ENCODE data around the gene SCN5A. TPM values are rescaled to one million over a fixed set of nuclear protein-coding genes. Genes with fewer than 3 reads are reported as not detected.

The SCN5A gene
- total RNA-seq, 2 donors from 2014 or later: 4.5 to 5.6 TPM

DNA sequence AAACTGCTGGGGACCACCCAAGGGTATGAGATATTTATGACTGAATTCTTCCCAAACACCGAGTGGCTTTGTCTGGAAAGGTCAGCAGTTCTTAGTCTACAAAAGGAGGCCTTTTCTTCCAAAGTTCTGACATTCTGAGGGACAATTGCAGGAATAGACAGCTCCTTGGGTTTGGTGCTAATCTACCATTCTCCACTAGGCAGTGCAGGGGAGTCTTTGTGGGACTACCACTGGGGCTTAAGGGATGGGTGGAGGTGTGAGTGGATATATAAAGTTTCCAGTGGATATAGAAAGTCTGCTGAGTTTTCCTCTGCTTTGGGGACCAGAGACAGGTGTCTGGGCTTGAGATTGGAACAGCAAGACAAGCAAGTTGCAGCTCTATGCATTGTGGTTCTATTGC lies 90.6 kb downstream of the SCN5A start:
- 85 to 91% methylated on average over 1 of the region's 1 CpG for WGBS, 2 experiments (ENCODE audit: insufficient coverage in 1 of 2, insufficient read length in 1 of 2)
- DNase-seq: peak; percentile 17
- H3K4me1 ChIP-seq (ENCODE audit: control insufficient read depth, insufficient read depth, low read length): no peaks in the 10 kb centered on the region
- no peaks in the 10 kb centered on the region for H3K9me3 ChIP-seq (ENCODE audit: control insufficient read depth, low read length)
- H3K9me3 Mint-ChIP-seq: peaks cover 3% of the 10 kb centered on the region
- no peaks in the 10 kb centered on the region for H3K36me3 ChIP-seq (ENCODE audit: control insufficient read depth, insufficient read depth, low read length)
- no peak overlapping the region for H3K27ac ChIP-seq (ENCODE audit: low read depth, low read length)
- no peak overlapping the region for H3K4me3 Mint-ChIP-seq
- no peaks in the 10 kb centered on the region for H3K4me1 Mint-ChIP-seq
- no peak overlapping the region for H3K4me3 ChIP-seq (ENCODE audit: low read length)
- no peak overlapping the region for H3K27ac Mint-ChIP-seq
- TF ChIP-seq, protein P1, sequence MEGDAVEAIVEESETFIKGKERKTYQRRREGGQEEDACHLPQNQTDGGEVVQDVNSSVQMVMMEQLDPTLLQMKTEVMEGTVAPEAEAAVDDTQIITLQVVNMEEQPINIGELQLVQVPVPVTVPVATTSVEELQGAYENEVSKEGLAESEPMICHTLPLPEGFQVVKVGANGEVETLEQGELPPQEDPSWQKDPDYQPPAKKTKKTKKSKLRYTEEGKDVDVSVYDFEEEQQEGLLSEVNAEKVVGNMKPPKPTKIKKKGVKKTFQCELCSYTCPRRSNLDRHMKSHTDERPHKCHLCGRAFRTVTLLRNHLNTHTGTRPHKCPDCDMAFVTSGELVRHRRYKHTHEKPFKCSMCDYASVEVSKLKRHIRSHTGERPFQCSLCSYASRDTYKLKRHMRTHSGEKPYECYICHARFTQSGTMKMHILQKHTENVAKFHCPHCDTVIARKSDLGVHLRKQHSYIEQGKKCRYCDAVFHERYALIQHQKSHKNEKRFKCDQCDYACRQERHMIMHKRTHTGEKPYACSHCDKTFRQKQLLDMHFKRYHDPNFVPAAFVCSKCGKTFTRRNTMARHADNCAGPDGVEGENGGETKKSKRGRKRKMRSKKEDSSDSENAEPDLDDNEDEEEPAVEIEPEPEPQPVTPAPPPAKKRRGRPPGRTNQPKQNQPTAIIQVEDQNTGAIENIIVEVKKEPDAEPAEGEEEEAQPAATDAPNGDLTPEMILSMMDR (conservative IDR thresholded peaks at IDR 0.05): peak; percentile 41
- no peak overlapping the region for H3K9ac ChIP-seq (ENCODE audit: extremely low read depth, low read length, poor library complexity, severe bottlenecking)
- no peaks in the 10 kb centered on the region for H3K27me3 ChIP-seq (ENCODE audit: control insufficient read depth, insufficient read depth, low read length, poor library complexity, severe bottlenecking)
- H3K27me3 Mint-ChIP-seq (ENCODE audit: insufficient read depth): no peaks in the 10 kb centered on the region
- no peaks in the 10 kb centered on the region for H3K36me3 Mint-ChIP-seq (ENCODE audit: low read depth)

DNA sequence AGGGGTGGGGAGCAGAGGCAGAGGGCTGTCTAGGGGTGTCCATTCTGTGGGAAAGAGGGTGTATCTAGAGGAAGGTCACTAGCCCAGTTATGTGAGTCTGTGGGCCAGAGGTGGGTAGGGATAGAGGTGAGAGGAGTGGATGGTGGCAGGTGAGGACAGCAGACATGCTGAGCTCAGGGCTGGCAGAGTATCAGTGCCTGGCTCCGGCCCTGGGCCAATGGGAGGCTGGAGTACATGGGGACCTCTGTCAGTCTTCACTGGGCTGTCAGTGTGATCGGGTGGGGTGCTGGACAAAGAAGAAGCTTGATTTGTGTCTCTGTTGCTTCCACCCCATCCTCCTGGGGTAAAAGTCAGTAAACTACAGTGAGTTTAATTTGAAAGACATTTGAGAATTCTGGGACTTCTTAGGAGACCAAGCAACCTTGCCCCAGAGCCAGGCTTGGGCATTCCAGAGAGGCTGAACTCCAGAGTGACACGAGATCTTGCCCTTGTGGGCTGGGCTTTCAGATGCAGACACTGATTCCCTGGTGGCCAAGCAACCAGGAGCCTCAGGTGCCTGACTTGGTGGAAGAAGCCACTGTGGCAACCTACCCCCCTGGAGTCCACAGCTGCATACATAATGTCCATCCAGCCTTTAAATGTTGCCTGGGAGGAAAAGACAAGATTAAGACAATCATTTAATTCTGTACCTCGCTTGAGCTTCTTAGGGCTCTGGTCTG lies 92.7 kb downstream of the SCN5A start:
- Mint-ChIP-seq H3K36me3 (ENCODE audit: low read depth) (no peaks in the 10 kb centered on the region), H3K27ac (no peak overlapping the region), H3K4me1 (no peaks in the 10 kb centered on the region), H3K4me3 (no peak overlapping the region), H3K9me3 (peaks cover 3% of the 10 kb centered on the region), H3K27me3 (ENCODE audit: insufficient read depth) (no peaks in the 10 kb centered on the region)
- H3K27me3 ChIP-seq (ENCODE audit: control insufficient read depth, insufficient read depth, low read length, poor library complexity, severe bottlenecking): no peaks in the 10 kb centered on the region
- WGBS, 2 experiments (ENCODE audit: insufficient coverage in 1 of 2, insufficient read length in 1 of 2): 87 to 100% methylated on average over 1 to 4 of the region's 4 CpGs
- no peaks in the 10 kb centered on the region for H3K9me3 ChIP-seq (ENCODE audit: control insufficient read depth, low read length)
- no peaks in the 10 kb centered on the region for H3K4me1 ChIP-seq (ENCODE audit: control insufficient read depth, insufficient read depth, low read length)
- H3K27ac ChIP-seq (ENCODE audit: low read depth, low read length): no peak overlapping the region
- TF ChIP-seq, protein P1 (conservative IDR thresholded peaks at IDR 0.05): no peak
- peak; percentile 13 for DNase-seq
- H3K36me3 ChIP-seq (ENCODE audit: control insufficient read depth, insufficient read depth, low read length): no peaks in the 10 kb centered on the region
- no peak overlapping the region for H3K4me3 ChIP-seq (ENCODE audit: low read length)
- no peak overlapping the region for H3K9ac ChIP-seq (ENCODE audit: extremely low read depth, low read length, poor library complexity, severe bottlenecking)

DNA sequence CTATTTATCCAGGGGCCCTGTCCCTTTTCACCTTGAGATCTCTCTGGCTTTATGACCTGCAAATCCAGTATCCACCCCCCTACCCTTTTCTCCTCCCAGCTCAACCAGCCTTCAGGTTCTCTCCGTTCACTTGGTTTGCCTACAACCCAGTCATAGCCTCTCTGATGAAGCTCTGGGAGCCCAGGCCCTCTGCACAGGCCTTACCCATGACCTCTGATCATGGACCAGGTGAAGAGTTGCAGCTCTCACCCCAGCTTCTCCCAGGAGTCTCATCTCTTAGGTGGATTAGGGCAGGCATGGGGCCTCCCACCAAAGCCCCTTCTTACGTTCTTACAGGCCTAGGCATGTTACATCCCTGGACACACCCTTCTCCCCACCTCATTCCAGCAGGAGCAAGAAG lies 93.6 kb downstream of the SCN5A start:
- H3K9me3 Mint-ChIP-seq: peaks cover 3% of the 10 kb centered on the region
- peak; percentile 26 for DNase-seq
- 89 to 100% methylated on average over 1 to 2 of the region's 2 CpGs for WGBS, 2 experiments (ENCODE audit: insufficient coverage in 1 of 2, insufficient read length in 1 of 2)
- H3K4me3 ChIP-seq (ENCODE audit: low read length): no peak overlapping the region
- no peaks in the 10 kb centered on the region for H3K4me1 Mint-ChIP-seq
- no peak overlapping the region for H3K9ac ChIP-seq (ENCODE audit: extremely low read depth, low read length, poor library complexity, severe bottlenecking)
- H3K27ac ChIP-seq (ENCODE audit: low read depth, low read length): no peak overlapping the region
- no peak overlapping the region for H3K4me3 Mint-ChIP-seq
- no peak overlapping the region for H3K27ac Mint-ChIP-seq
- no peaks in the 10 kb centered on the region for H3K27me3 Mint-ChIP-seq (ENCODE audit: insufficient read depth)
- no peaks in the 10 kb centered on the region for H3K36me3 ChIP-seq (ENCODE audit: control insufficient read depth, insufficient read depth, low read length)
- no peaks in the 10 kb centered on the region for H3K9me3 ChIP-seq (ENCODE audit: control insufficient read depth, low read length)
- no peaks in the 10 kb centered on the region for H3K36me3 Mint-ChIP-seq (ENCODE audit: low read depth)
- no peaks in the 10 kb centered on the region for H3K27me3 ChIP-seq (ENCODE audit: control insufficient read depth, insufficient read depth, low read length, poor library complexity, severe bottlenecking)
- H3K4me1 ChIP-seq (ENCODE audit: control insufficient read depth, insufficient read depth, low read length): no peaks in the 10 kb centered on the region
- TF ChIP-seq, protein P1 (conservative IDR thresholded peaks at IDR 0.05): no peak

All from endodermal cell (in vitro differentiated cells).